ENCODE measurements around the gene MPL. TPM values are rescaled to one million over a fixed set of nuclear protein-coding genes. Genes with fewer than 3 reads are reported as not detected.
"Not testable (repeated sequence)": the region's sequence is repeated elsewhere in the genome, so short reads cannot be mapped to it uniquely, and the experiment has no call there.

MPL gene
- total RNA-seq, 2 donors from 2014 or later, result not detected

DNA sequence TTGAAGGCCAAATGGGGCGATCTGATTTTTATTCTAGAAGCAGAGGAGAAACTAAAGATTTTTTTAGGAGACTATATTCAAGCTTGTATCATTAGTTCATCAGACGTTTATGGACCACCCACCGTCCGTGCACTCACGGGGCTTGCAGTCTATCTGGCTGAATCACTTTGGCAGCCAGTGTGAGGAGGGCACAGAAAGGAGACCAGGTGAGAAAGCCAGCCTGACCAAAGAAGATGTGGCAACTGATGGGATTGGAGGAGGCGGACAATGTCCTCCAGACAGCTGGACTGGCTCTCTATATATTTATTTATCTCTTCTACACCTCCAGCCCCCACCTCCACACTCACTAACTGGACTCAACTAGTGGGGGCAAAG lies 31.0 kb downstream of the MPL start:
- H3K27ac Mint-ChIP-seq, result peak overlapping the region; percentile 83
- peak overlapping the region; percentile 94 for H3K4me3 Mint-ChIP-seq
- H3K27me3 Mint-ChIP-seq (ENCODE audit: low read depth), result no peaks in the 10 kb centered on the region
- no peaks in the 10 kb centered on the region for H3K9me3 Mint-ChIP-seq
- ATAC-seq (replicated peaks in 1 of 2), result no peak
- peaks cover 6 to 14% of the 10 kb centered on the region in 2 donors for H3K36me3 Mint-ChIP-seq (ENCODE audit: insufficient read depth in 2 of 2)
- peaks cover 37% of the 10 kb centered on the region for H3K4me1 Mint-ChIP-seq (ENCODE audit: low read depth)
- DNase-seq, result no peak

DNA sequence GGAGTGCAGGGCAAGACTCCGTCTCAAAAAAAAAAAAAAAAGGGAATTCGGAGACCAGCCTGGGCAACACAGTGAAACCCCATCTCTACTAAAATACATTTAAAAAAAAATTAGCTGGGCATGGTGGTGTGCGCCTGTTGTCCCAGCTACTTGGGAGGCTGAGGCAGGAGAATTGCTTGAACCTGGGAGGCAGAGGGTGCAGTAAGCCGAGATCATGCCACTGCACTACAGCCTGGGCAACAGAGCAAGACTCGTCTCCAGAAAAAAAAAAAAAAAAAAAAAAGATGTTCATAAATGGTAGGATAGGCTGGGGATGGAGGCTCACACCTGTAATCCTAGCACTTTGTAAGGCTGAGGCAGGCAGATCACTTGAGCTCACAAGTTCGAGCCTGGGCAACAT lies 32.2 kb downstream of the MPL start:
- H3K4me1 Mint-ChIP-seq (ENCODE audit: low read depth), result peaks cover 36% of the 10 kb centered on the region
- H3K36me3 Mint-ChIP-seq (ENCODE audit: insufficient read depth in 2 of 2); H3K9me3 Mint-ChIP-seq: not testable (repeated sequence)

DNA sequence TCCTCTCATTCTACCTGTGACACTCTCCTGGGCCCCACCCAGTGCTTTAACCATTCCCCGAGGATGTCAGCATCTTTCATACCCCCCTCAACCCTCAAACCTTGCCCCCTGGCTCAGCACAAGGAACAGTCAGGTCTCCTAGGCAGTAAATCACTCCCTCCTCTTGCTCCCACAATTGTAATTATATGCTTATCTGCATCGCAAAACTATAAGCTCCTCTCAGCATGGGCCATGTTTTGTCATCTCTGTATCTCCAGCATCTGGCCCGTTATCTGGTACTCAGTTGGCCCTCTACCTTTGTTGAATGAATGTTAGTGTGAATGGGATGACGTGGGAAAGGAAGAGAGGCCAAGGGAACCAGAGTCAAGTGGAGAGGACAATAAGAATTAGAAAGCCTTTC lies 32.9 kb downstream of the MPL start:
- Mint-ChIP-seq H3K36me3 (ENCODE audit: insufficient read depth in 2 of 2) (peaks cover 0 to 2% of the 10 kb centered on the region in 2 donors), H3K9me3 (no peaks in the 10 kb centered on the region), H3K4me3 (no peak overlapping the region), H3K4me1 (ENCODE audit: low read depth) (peaks cover 32% of the 10 kb centered on the region), H3K27ac (no peak overlapping the region), H3K27me3 (ENCODE audit: low read depth) (no peaks in the 10 kb centered on the region)
- DNase-seq (no peak), ATAC-seq (replicated peaks in 1 of 2) (no peak)

More for the DNA sequence above, 32.2 kb downstream of the MPL start:
- not testable (repeated sequence) for H3K4me3 Mint-ChIP-seq; DNase-seq; H3K27ac Mint-ChIP-seq; ATAC-seq (replicated peaks in 1 of 2); H3K27me3 Mint-ChIP-seq (ENCODE audit: low read depth)

DNA sequence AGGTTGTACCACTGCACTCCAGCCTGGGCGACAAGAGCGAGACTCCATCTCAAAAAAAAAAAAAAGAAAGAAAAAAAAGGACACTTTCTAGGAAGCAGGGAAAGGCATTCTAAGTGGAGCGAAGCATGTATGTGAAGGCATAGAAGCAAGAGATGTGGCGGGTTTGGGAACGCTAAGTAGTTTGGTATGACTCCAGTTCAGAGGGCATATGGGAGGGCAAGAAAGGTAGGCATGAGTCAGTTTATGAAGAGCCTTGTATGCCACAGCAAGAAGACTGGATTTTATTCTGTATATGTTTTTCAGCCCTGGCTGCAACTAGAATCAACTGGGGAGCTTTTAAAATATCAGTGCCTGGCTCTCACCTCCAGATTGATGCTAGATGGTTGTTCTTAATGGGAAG lies 34.6 kb downstream of the MPL start:
- ATAC-seq (replicated peaks in 1 of 2) (no peak), DNase-seq (no peak)
- Mint-ChIP-seq H3K27me3 (ENCODE audit: low read depth) (no peaks in the 10 kb centered on the region), H3K36me3 (ENCODE audit: insufficient read depth in 2 of 2) (peaks cover 0 to 2% of the 10 kb centered on the region in 2 donors), H3K27ac (no peak overlapping the region), H3K9me3 (no peaks in the 10 kb centered on the region), H3K4me3 (no peak overlapping the region), H3K4me1 (ENCODE audit: low read depth) (peaks cover 22% of the 10 kb centered on the region)

DNA sequence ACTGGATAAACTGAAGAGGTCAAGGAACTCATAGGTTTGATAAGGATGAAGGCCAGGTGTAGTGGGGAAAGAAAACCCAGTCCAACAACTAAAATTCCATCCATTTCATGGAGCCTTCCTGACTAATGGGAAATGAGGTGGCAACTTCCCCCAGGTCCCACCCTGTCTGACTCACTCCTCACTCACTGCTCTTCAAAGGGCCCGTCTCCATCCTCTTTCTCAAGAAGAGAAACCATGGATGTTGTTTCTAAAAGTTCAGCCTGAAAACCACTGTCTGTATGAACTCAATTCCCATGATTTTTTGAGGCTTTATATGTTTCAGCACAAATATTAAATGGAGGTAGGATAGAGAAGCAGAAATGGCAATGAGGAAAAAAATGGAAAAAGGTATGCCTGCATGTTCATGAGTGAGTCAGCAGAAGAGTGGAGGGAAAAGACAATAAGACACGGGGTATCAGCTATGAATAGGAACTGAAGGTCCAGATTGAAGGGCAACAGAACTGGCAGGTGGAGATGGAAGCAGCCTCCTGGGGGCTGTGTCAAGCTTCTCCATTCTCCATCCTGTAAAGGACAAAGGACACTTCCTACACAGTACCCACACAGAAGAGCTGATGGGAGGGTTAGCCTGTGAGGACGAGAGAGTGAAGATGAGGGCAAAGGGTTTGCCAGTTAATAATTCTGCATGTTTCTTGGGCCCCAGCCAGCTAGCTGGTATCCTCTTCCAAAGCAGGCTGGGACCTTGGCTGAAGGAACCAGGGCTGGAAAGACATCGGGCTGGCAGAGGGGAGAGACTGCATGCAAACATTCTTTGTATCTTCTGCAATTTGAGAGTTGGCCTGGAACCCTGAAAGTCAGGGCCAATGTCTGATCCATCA lies 35.7 kb downstream of the MPL start:
- no peak for DNase-seq
- ATAC-seq (replicated peaks in 1 of 2), result no peak
- H3K36me3 Mint-ChIP-seq (ENCODE audit: insufficient read depth in 2 of 2), result peaks cover 0 to 1% of the 10 kb centered on the region in 2 donors
- H3K9me3 Mint-ChIP-seq, result no peaks in the 10 kb centered on the region
- H3K27me3 Mint-ChIP-seq (ENCODE audit: low read depth), result no peaks in the 10 kb centered on the region
- H3K4me1 Mint-ChIP-seq (ENCODE audit: low read depth), result peaks cover 21% of the 10 kb centered on the region
- no peak overlapping the region for H3K27ac Mint-ChIP-seq
- no peak overlapping the region for H3K4me3 Mint-ChIP-seq

DNA sequence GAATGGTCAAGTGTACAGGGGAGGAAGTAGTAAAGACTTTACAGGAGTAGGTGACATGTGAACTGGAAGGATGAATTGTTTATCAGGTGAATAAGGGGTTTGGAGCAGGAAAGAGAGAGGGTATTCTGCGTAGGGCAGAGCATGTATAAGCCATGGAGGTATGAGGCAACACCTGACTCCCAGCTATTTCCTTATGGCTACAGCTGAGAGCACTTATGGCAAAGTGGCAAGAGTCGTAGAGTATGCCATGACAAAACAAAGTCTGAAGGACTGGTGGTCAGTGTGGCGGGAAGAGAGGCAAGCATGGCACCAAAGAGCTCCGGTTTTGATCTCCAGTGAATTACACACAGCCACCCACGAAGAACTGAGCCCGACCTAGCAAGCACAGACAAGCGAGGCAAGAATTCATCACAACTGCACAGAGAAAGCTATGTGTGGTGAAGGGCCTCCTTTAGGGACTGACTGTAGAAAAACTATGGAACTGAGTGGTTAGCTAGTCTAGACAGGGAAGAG lies 39.2 kb downstream of the MPL start:
- Mint-ChIP-seq H3K36me3 (ENCODE audit: insufficient read depth in 2 of 2) (peaks cover 0 to 11% of the 10 kb centered on the region in 2 donors), H3K9me3 (no peaks in the 10 kb centered on the region), H3K27me3 (ENCODE audit: low read depth) (no peaks in the 10 kb centered on the region), H3K4me1 (ENCODE audit: low read depth) (peaks cover 13% of the 10 kb centered on the region), H3K4me3 (no peak overlapping the region), H3K27ac (no peak overlapping the region)
- DNase-seq (no peak), ATAC-seq (replicated peaks in 1 of 2) (no peak)

DNA sequence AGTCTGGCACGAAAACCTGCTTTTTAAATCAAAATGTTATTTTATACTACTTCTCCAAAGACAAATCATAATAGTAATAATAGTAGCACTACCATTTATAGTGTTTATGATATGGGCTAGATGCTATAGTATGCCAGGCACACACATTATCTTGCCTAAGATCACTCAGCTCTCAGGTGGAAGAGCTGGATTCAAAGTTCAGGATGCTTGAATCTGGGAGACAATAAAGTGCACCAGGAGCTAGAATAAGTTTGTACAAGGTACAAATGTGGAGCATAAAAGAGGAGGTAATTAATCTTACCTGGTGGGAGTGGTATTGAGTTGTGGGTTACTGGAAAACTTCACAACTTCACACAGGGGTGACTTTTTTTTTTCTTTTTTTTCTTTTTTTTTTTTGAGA lies 40.2 kb downstream of the MPL start:
- no peak overlapping the region for H3K4me3 Mint-ChIP-seq
- no peaks in the 10 kb centered on the region for H3K9me3 Mint-ChIP-seq
- no peaks in the 10 kb centered on the region for H3K27me3 Mint-ChIP-seq (ENCODE audit: low read depth)
- peaks cover 16% of the 10 kb centered on the region for H3K4me1 Mint-ChIP-seq (ENCODE audit: low read depth)
- DNase-seq, result no peak
- H3K36me3 Mint-ChIP-seq (ENCODE audit: insufficient read depth in 2 of 2), result peaks cover 0 to 11% of the 10 kb centered on the region in 2 donors
- H3K27ac Mint-ChIP-seq, result no peak overlapping the region
- no peak for ATAC-seq (replicated peaks in 1 of 2)

DNA sequence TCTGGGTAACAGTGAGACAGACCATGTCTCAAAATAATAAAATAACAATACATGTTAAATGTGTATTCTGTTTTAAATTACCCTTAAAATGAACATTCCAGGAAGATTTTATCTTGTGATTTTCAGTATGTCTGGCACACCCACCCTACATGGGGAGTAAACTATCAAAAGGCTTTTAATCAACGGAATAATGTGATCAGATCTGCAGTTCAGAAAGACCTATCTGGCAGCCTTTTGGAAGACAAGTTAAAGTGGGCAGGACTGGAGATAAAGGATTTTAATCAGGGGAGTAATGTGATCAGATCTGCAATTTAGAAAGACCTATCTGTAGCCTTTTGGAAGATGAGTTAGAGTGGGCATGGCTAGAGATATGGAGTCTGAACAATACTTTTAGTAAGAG lies 41.9 kb downstream of the MPL start:
- Mint-ChIP-seq H3K9me3 (no peaks in the 10 kb centered on the region), H3K4me3 (no peak overlapping the region), H3K27ac (no peak overlapping the region), H3K27me3 (ENCODE audit: low read depth) (no peaks in the 10 kb centered on the region), H3K4me1 (ENCODE audit: low read depth) (peaks cover 16% of the 10 kb centered on the region), H3K36me3 (ENCODE audit: insufficient read depth in 2 of 2) (peaks cover 0 to 16% of the 10 kb centered on the region in 2 donors)
- DNase-seq, result no peak
- no peak for ATAC-seq (replicated peaks in 1 of 2)

DNA sequence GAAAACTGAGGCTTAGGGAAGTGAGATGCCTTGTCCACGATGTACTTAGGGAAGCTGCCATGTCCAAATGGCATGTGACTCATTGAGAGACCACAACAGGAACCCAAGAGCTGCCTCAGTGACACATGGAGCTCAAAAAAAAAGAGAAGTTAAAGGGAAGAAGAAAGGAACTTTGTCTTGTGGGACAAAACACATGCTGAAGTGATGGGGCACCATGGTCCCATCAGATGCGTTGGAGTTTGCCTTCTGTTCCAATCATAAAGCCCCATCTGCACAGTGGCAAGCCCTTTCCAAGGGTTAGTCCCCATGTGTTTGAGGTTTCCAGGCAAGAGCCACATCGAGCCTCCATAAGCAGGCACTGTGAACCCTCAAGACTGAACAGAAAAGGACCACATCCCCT lies 44.0 kb downstream of the MPL start:
- peaks cover 11% of the 10 kb centered on the region for H3K4me1 Mint-ChIP-seq (ENCODE audit: low read depth)
- H3K27ac Mint-ChIP-seq, result peak overlapping the region; percentile 55
- ATAC-seq (replicated peaks in 1 of 2) (no peak), DNase-seq (no peak)
- H3K36me3 Mint-ChIP-seq (ENCODE audit: insufficient read depth in 2 of 2), result peaks cover 6 to 28% of the 10 kb centered on the region in 2 donors
- H3K27me3 Mint-ChIP-seq (ENCODE audit: low read depth), result no peaks in the 10 kb centered on the region
- no peak overlapping the region for H3K4me3 Mint-ChIP-seq
- no peaks in the 10 kb centered on the region for H3K9me3 Mint-ChIP-seq

DNA sequence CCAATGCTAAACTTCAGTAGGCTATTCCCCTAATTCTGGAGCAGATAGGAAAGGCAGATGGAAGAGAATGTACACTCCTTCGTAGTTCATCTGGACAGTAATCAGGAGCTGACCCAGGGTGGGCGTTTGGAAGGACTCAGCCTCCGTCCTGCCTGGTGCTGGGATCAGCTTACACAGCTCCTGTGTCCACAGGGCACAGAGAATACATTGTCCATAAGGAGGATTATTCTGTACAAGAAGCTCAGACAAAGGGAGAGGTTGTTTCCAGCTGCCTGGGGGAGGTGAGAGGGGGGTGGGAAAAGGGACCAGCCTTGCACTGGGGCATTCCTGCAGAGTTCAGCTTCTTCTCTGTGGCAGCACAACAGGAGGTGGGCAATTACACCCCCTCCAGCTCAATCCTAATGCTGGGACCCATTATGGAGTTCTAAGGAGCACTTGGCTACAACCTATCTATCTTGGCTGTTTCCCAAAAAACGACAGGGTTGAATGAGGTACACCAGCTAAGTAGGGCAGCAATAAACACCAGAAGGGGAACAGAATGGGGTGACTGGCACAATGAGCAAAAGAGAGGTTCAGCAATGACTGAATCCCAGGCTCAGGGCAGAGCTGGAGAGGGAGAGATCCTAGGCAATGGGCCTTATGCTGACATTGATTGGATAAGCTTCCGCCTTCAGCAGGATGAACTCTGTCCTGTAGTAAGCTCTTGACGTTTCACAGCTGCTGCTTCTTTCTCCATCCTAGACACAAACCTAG lies 44.6 kb downstream of the MPL start:
- no peak for ATAC-seq (replicated peaks in 1 of 2)
- no peaks in the 10 kb centered on the region for H3K27me3 Mint-ChIP-seq (ENCODE audit: low read depth)
- no peak overlapping the region for H3K27ac Mint-ChIP-seq
- H3K4me3 Mint-ChIP-seq, result no peak overlapping the region
- peaks cover 17% of the 10 kb centered on the region for H3K4me1 Mint-ChIP-seq (ENCODE audit: low read depth)
- DNase-seq, result no peak
- H3K9me3 Mint-ChIP-seq, result no peaks in the 10 kb centered on the region
- peaks cover 8 to 33% of the 10 kb centered on the region in 2 donors for H3K36me3 Mint-ChIP-seq (ENCODE audit: insufficient read depth in 2 of 2)

DNA sequence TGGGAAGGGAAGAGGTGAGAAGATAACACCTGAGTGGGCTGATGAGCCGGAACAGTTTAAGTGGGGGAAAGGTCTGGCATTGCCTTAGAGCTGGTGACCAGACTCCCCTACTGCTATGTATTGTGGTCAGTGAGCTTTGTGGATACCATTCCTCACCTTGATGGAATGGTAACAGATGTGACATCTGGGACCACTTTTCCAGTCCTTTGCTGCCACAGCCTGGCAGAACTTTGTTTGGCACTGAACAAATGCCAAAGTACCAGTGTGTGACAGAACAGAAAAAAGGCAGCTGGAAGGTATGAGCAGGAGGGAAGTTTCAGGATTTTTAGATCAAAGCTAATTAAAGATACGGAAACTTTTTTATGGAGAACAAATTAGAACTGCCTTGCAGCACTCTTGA lies 45.8 kb downstream of the MPL start:
- Mint-ChIP-seq H3K4me3 (no peak overlapping the region), H3K36me3 (ENCODE audit: insufficient read depth in 2 of 2) (peaks cover 8 to 34% of the 10 kb centered on the region in 2 donors)

DNA sequence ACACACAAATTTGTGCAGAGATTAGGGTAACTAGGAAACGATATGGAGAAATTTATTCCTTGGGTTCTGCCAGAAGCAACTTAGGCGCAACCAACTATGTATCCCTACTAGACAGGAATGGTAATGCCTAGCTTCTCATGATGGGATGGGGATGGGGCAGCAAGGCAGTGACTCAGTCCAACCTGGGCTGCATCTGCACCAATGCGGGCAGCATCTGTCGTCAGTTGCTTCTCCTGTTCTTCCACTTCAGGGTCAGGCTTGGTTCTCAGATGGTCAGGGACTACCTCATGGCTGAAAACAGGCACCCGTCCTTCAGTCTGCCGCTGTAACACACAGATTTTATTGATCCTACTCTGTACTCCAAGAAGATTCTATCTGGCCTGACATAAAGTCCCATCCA lies 49.1 kb downstream of the MPL start:
- no peak overlapping the region for H3K4me3 Mint-ChIP-seq
- ATAC-seq (replicated peaks in 1 of 2) (no peak), DNase-seq (no peak)
- no peaks in the 10 kb centered on the region for H3K27me3 Mint-ChIP-seq (ENCODE audit: low read depth)
- H3K9me3 Mint-ChIP-seq, result no peaks in the 10 kb centered on the region
- peaks cover 14 to 35% of the 10 kb centered on the region in 2 donors for H3K36me3 Mint-ChIP-seq (ENCODE audit: insufficient read depth in 2 of 2)
- H3K27ac Mint-ChIP-seq, result no peak overlapping the region
- H3K4me1 Mint-ChIP-seq (ENCODE audit: low read depth), result peaks cover 51% of the 10 kb centered on the region

More for the DNA sequence above, 45.8 kb downstream of the MPL start:
- Mint-ChIP-seq H3K9me3 (no peaks in the 10 kb centered on the region), H3K27ac (no peak overlapping the region), H3K27me3 (ENCODE audit: low read depth) (no peaks in the 10 kb centered on the region), H3K4me1 (ENCODE audit: low read depth) (peaks cover 28% of the 10 kb centered on the region)
- no peak for ATAC-seq (replicated peaks in 1 of 2)
- DNase-seq, result no peak

DNA sequence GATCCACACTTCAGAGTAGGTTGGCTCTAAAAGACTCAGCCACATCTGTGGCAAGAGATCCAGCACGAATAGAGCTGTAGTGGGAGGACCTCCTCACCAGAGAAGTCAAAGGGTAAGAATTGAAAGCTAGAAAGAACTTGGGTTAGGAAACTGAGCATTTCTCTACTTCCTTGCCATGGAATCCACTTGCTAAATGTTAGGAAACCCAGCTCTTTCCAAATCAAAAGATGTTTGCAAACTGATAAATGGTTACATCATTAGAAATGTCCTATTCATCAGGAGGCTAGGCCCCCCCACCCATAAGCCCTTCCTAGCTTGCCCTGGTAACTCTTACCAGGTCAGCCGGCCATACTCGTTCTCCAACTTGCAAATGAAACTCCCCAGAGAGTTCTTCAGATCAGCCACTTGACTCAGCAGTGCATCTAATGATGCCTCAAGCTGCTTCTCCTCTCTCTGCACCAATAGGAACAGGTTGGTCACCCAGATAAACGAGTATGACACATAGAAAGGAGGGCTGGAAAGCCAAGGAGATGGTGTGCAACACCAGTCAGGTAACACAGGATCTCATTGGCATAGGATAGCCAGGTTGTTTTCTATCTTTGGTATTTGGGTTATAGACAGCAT lies 50.5 kb downstream of the MPL start:
- no peaks in the 10 kb centered on the region for H3K9me3 Mint-ChIP-seq
- no peaks in the 10 kb centered on the region for H3K27me3 Mint-ChIP-seq (ENCODE audit: low read depth)
- no peak for DNase-seq
- no peak for ATAC-seq (replicated peaks in 1 of 2)
- peaks cover 14 to 32% of the 10 kb centered on the region in 2 donors for H3K36me3 Mint-ChIP-seq (ENCODE audit: insufficient read depth in 2 of 2)
- peak overlapping the region; percentile 99 for H3K27ac Mint-ChIP-seq
- H3K4me1 Mint-ChIP-seq (ENCODE audit: low read depth), result peaks cover 52% of the 10 kb centered on the region
- peak overlapping the region; percentile 96 to 99 for H3K4me3 Mint-ChIP-seq
